Mesendoderm (in vitro differentiated cells): Measurements from ENCODE around the gene EYS.

Source experiments
- DNase-seq: peaks from one replicate; pipeline ENCODE4 v3.0.0; 2013
- H2AK5ac ChIP-seq: 2 replicates; pipeline ENCODE4 v1.6.1; 2013; ENCODE audit warnings: low read length, inconsistent platforms
- H2BK120ac ChIP-seq: 2 replicates; pipeline ENCODE4 v1.6.1; 2013; ENCODE audit warnings: low read depth, mild to moderate bottlenecking, low read length, moderate library complexity, mixed read lengths
- H2BK15ac ChIP-seq: replicated peaks from 2 replicates; pipeline ENCODE4 v1.6.1; 2013; ENCODE audit warnings: low read depth, mild to moderate bottlenecking, moderate library complexity
- H2BK5ac ChIP-seq: 2 replicates; pipeline ENCODE4 v1.6.1; 2013; ENCODE audit warnings: low read length, inconsistent platforms
- H3K18ac ChIP-seq: 2 replicates; pipeline ENCODE4 v1.6.1; 2013; ENCODE audit warnings: mild to moderate bottlenecking, low read length, mixed read lengths
- H3K23ac ChIP-seq: one replicate; pipeline ENCODE4 v1.6.1; 2013; ENCODE audit warnings: low read length
- H3K27ac ChIP-seq: 2 replicates; pipeline ENCODE4 v1.5.1; 2013; ENCODE audit warnings: low read depth, mild to moderate bottlenecking, inconsistent platforms, low read length, moderate library complexity
- H3K27me3 ChIP-seq: 2 replicates; pipeline ENCODE4 v1.6.1; 2013; ENCODE audit warnings: low read length, control low read depth, mild to moderate bottlenecking, inconsistent platforms; ENCODE audit not compliant: insufficient read depth, poor library complexity
- H3K36me3 ChIP-seq: 2 replicates; pipeline ENCODE4 v1.6.1; 2013; ENCODE audit warnings: low read length, inconsistent platforms; ENCODE audit not compliant: control insufficient read depth, insufficient read depth
- H3K4ac ChIP-seq: one replicate; pipeline ENCODE4 v1.6.1; 2013; ENCODE audit warnings: low read depth, mild to moderate bottlenecking, low read length, moderate library complexity
- H3K4me1 ChIP-seq: 2 replicates; pipeline ENCODE4 v1.6.1; 2013; ENCODE audit warnings: low read depth, low read length, inconsistent platforms; ENCODE audit not compliant: control insufficient read depth
- H3K4me2 ChIP-seq: 2 replicates; pipeline ENCODE4 v1.6.1; 2013; ENCODE audit warnings: low read length
- H3K4me3 ChIP-seq: 2 replicates; pipeline ENCODE4 v1.5.1; 2013; ENCODE audit warnings: mild to moderate bottlenecking, low read length
- H3K56ac ChIP-seq: one replicate; pipeline ENCODE4 v1.6.1; 2013; ENCODE audit warnings: low read length
- H3K79me1 ChIP-seq: 2 replicates; pipeline ENCODE4 v1.6.1; 2013; ENCODE audit warnings: low read length, inconsistent platforms
- H3K79me2 ChIP-seq: 2 replicates; pipeline ENCODE4 v1.6.1; 2013; ENCODE audit warnings: mild to moderate bottlenecking, low read length; ENCODE audit not compliant: control insufficient read depth, insufficient read depth
- H3K9ac ChIP-seq: 2 replicates; pipeline ENCODE4 v1.6.1; 2013; ENCODE audit warnings: low read length, inconsistent platforms
- H4K5ac ChIP-seq: one replicate; pipeline ENCODE4 v1.6.1; 2013; ENCODE audit warnings: low read length
- H4K8ac ChIP-seq: one replicate; pipeline ENCODE4 v1.6.1; 2013; ENCODE audit warnings: low read depth, mild to moderate bottlenecking, control low read depth, low read length, moderate library complexity
- WGBS: extraction: QIAGEN DNeasy Blood & Tissue Kit; methylation state at CpG from one replicate; pipeline ENCODE4 v1.1.7; 2013; ENCODE audit warnings: low lambda C conversion rate, missing lambda C conversion rate; ENCODE audit not compliant: insufficient coverage; ENCODE audit errors: extremely low coverage; 5-methylcytosine and 5-hydroxymethylcytosine counted together

EYS gene

DNA sequence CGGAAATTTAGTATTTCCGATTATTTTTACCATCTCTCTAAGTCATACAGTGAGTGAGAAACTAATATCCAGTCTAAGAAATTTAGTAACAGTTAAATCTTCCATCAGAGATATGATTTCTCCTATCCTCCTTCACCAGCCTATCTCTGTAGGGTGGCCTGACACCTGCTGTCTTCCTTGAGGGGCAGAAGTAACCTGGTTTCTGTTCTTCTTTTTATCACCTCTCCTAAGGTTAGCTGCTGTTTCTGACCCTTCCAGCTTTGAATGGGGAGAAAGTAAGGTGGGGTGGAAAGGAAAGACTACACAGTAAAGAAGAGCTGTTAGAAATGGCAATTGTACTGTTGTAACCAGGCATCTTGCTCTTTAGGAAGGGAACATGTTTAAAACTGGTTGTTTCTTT is 1623.8 kb downstream of the EYS start:
- H2AK5ac ChIP-seq, result no peak overlapping the region
- no peaks in the 10 kb centered on the region for H3K36me3 ChIP-seq
- no peak overlapping the region for H4K5ac ChIP-seq
- H3K4me2 ChIP-seq, result no peak overlapping the region
- H2BK120ac ChIP-seq, result no peak overlapping the region
- no CpG with 5 or more reads among the region's 2 CpGs for WGBS
- no peak overlapping the region for H3K27ac ChIP-seq
- H2BK5ac ChIP-seq, result no peak overlapping the region
- H3K9ac ChIP-seq, result no peak overlapping the region
- no peak for DNase-seq
- no peak overlapping the region for H3K4me3 ChIP-seq
- H3K79me1 ChIP-seq, result no peaks in the 10 kb centered on the region
- H3K18ac ChIP-seq, result no peak overlapping the region
- no peaks in the 10 kb centered on the region for H3K27me3 ChIP-seq
- H3K23ac ChIP-seq, result no peak overlapping the region
- H3K4ac ChIP-seq, result no peak overlapping the region
- H3K4me1 ChIP-seq, result no peaks in the 10 kb centered on the region
- no peak overlapping the region for H3K56ac ChIP-seq
- H2BK15ac ChIP-seq, result no peak overlapping the region
- H3K79me2 ChIP-seq, result no peaks in the 10 kb centered on the region
- H4K8ac ChIP-seq, result no peak overlapping the region

DNA sequence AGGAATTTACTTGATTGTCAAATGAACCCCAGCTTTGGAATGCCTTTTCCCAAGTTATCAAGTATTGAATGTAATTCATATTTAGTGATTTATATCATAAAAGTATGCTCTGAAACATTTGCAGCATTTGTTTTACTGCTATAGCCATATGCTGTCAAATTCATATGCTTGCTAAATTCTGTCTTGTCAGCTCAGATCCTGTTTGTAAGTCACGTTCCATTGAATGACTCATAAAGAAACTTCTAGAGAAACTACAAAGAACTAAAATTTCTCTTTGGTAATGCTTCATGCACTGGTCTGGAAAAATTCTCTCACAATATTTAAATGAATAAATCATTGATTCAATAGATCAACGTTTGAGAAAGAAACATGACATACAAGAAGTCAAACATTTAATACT is 1625.6 kb downstream of the EYS start:
- no peaks in the 10 kb centered on the region for H3K79me1 ChIP-seq
- H3K27me3 ChIP-seq, result no peaks in the 10 kb centered on the region
- H2BK120ac ChIP-seq, result no peak overlapping the region
- no peaks in the 10 kb centered on the region for H3K4me1 ChIP-seq
- no peak overlapping the region for H3K4me2 ChIP-seq
- DNase-seq, result no peak
- H3K56ac ChIP-seq, result no peak overlapping the region
- H2BK5ac ChIP-seq, result no peak overlapping the region
- H3K79me2 ChIP-seq, result no peaks in the 10 kb centered on the region
- H2BK15ac ChIP-seq, result no peak overlapping the region
- H4K8ac ChIP-seq, result no peak overlapping the region
- no peak overlapping the region for H3K23ac ChIP-seq
- H3K18ac ChIP-seq, result no peak overlapping the region
- H3K4me3 ChIP-seq, result no peak overlapping the region
- no peaks in the 10 kb centered on the region for H3K36me3 ChIP-seq
- H3K27ac ChIP-seq, result no peak overlapping the region
- H3K9ac ChIP-seq, result no peak overlapping the region
- no peak overlapping the region for H4K5ac ChIP-seq
- no peak overlapping the region for H3K4ac ChIP-seq
- no peak overlapping the region for H2AK5ac ChIP-seq
- WGBS, result no CpG with 5 or more reads among the region's 2 CpGs

DNA sequence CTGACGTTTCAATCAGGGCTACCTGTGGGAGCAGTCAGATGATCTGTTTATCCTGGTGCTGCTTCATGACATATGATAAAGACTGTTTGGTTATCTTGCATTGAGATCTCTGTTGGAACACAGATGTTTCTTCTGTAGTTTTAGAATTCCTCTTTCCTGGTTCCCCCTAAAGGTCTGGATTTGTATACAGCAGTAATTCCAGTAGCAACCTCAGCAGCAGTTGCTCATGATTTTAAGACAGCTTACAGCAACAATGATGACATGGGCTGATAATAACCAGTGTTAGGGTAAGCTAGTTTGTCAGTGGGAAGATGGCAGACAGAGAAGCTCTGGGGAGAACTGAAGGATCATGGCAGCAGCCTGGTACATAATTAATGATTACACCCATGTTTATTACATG is 1632.0 kb downstream of the EYS start:
- WGBS, result no CpG with 5 or more reads among the region's 1 CpG
- no peak overlapping the region for H2BK120ac ChIP-seq
- no peak overlapping the region for H2BK5ac ChIP-seq
- no peak for DNase-seq
- no peak overlapping the region for H3K18ac ChIP-seq
- H3K4ac ChIP-seq, result no peak overlapping the region
- no peak overlapping the region for H2BK15ac ChIP-seq
- no peak overlapping the region for H3K56ac ChIP-seq
- no peak overlapping the region for H4K5ac ChIP-seq
- H3K4me3 ChIP-seq, result no peak overlapping the region
- no peaks in the 10 kb centered on the region for H3K79me1 ChIP-seq
- no peak overlapping the region for H3K27ac ChIP-seq
- no peak overlapping the region for H3K9ac ChIP-seq
- H3K4me2 ChIP-seq, result no peak overlapping the region
- H3K4me1 ChIP-seq, result no peaks in the 10 kb centered on the region
- no peaks in the 10 kb centered on the region for H3K36me3 ChIP-seq
- H2AK5ac ChIP-seq, result no peak overlapping the region
- H4K8ac ChIP-seq, result no peak overlapping the region
- H3K79me2 ChIP-seq, result no peaks in the 10 kb centered on the region
- H3K27me3 ChIP-seq, result no peaks in the 10 kb centered on the region
- H3K23ac ChIP-seq, result no peak overlapping the region

DNA sequence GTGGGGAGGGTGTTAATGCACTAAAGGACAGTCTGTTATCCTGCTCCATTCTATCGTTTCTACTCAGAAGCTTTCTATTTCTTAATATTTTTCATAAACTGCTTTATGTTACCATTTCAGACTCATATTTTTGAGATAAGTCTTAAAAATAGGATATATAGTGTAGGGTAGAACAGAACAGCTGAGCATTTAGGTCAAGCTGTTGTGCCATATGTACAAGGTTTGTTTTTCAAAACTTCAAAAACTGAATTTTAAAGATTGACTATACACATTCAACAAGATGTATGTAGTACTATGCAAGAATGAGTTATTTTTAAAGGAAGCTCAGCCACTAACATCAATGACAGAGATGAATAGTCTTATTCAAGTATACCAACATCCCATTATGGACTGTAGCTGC is 1634.3 kb downstream of the EYS start:
- no CpG with 5 or more reads among the region's 1 CpG for WGBS
- no peaks in the 10 kb centered on the region for H3K27me3 ChIP-seq

DNA sequence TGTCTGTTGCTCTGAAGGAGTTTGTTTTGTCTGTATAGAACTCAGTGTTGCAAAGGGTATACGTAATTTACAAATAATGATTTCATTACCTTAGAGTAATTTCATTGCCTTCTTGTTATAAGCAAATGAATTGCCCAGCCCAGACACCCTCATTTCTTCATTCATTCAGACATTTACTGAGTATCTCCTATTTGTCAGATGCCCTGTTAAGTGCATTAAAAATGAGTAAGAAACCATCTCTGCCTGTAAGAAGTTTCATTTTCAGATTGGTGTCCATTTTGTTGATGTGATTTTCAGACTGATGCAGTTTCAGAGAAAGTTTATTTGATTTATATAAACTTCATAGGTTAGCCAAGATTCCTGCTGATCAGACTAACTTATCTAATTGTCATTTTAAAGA is 1642.1 kb downstream of the EYS start:
- no peaks in the 10 kb centered on the region for H3K4me1 ChIP-seq
- H4K5ac ChIP-seq, result no peak overlapping the region
- H3K27me3 ChIP-seq, result no peaks in the 10 kb centered on the region

More for the DNA sequence above, 1634.3 kb downstream of the EYS start:
- no peak overlapping the region for H4K8ac ChIP-seq
- no peak overlapping the region for H2AK5ac ChIP-seq
- no peak overlapping the region for H3K4ac ChIP-seq
- no peak overlapping the region for H3K56ac ChIP-seq
- H3K18ac ChIP-seq, result no peak overlapping the region
- H3K79me1 ChIP-seq, result no peaks in the 10 kb centered on the region
- no peaks in the 10 kb centered on the region for H3K4me1 ChIP-seq
- no peak overlapping the region for H2BK120ac ChIP-seq
- H3K36me3 ChIP-seq, result no peaks in the 10 kb centered on the region
- H2BK5ac ChIP-seq, result no peak overlapping the region
- no peak overlapping the region for H3K4me3 ChIP-seq
- no peak overlapping the region for H3K27ac ChIP-seq
- no peak for DNase-seq
- H3K9ac ChIP-seq, result no peak overlapping the region
- H4K5ac ChIP-seq, result no peak overlapping the region
- H3K23ac ChIP-seq, result no peak overlapping the region
- no peak overlapping the region for H3K4me2 ChIP-seq
- H3K79me2 ChIP-seq, result no peaks in the 10 kb centered on the region
- H2BK15ac ChIP-seq, result no peak overlapping the region

DNA sequence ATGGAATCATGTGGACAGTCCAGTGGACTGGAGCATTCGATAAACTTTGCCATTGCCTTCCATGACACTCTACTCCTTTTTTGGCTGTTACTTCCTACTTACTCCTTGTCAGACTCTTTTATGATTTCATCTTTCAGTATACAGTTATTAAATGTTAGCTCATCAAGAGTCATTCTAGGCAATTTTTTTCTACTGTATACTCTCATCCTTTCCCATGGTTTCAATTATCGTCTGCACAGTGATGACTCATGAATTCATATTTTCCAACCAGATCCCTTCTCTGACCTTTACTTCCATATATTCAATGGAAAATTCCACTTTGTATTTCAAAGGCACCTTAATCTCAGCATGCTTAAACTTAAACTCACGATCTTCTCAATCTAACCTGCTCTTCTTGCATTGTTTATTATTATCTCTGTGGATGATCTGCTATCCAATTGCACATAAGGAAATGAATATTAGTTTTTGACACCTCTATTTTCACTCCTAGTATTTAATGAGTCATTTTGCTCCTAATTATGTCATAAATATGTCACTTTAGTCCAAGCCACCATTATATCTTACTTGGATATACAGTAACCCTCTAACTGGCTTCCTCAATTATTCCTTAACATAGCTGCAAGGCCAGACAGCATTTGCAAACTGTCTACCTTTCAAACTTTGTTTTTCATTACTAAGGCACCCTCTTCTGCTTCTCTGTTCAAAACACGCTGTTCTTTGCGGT is 1643.9 kb downstream of the EYS start:
- Histone ChIP-seq H4K5ac (no peak overlapping the region), H3K18ac (no peak overlapping the region), H3K4me3 (no peak overlapping the region), H3K4ac (no peak overlapping the region), H2BK15ac (no peak overlapping the region), H2BK120ac (no peak overlapping the region), H3K79me1 (no peaks in the 10 kb centered on the region), H3K36me3 (no peaks in the 10 kb centered on the region), H3K4me1 (no peaks in the 10 kb centered on the region), H2AK5ac (no peak overlapping the region), H3K79me2 (no peaks in the 10 kb centered on the region), H4K8ac (no peak overlapping the region), H3K27ac (no peak overlapping the region), H2BK5ac (no peak overlapping the region), H3K23ac (no peak overlapping the region), H3K56ac (no peak overlapping the region), H3K4me2 (no peak overlapping the region), H3K27me3 (no peaks in the 10 kb centered on the region), H3K9ac (no peak overlapping the region)
- no peak for DNase-seq
- WGBS, result no CpG with 5 or more reads among the region's 5 CpGs

More for the DNA sequence above, 1642.1 kb downstream of the EYS start:
- H3K18ac ChIP-seq, result no peak overlapping the region
- H3K56ac ChIP-seq, result no peak overlapping the region
- H4K8ac ChIP-seq, result no peak overlapping the region
- H3K4me3 ChIP-seq, result no peak overlapping the region
- no peak for DNase-seq
- H3K23ac ChIP-seq, result no peak overlapping the region
- no peak overlapping the region for H3K27ac ChIP-seq
- no peak overlapping the region for H3K4ac ChIP-seq
- no peak overlapping the region for H2AK5ac ChIP-seq
- H2BK15ac ChIP-seq, result no peak overlapping the region
- no peaks in the 10 kb centered on the region for H3K36me3 ChIP-seq
- no peaks in the 10 kb centered on the region for H3K79me2 ChIP-seq
- WGBS, result no CpG with 5 or more reads among the region's 1 CpG
- H3K4me2 ChIP-seq, result no peak overlapping the region
- no peaks in the 10 kb centered on the region for H3K79me1 ChIP-seq
- H3K9ac ChIP-seq, result no peak overlapping the region
- H2BK120ac ChIP-seq, result no peak overlapping the region
- H2BK5ac ChIP-seq, result no peak overlapping the region
